Lung microvascular endothelial cell (primary cell): ENCODE measurements around the gene TNNC2. TPM values are rescaled to one million over a fixed set of nuclear protein-coding genes. Genes with fewer than 3 reads are reported as not detected.

ENCODE experiments used
- DNase-seq, 2 donors: peaks; one replicate each; pipeline versions ENCODE4 v3.0.0 to v3.0.0-alpha.2; 2010; ENCODE audit warnings: low read depth in 2 of 2
- total RNA-seq: library from RNA; depleted of rRNA; stranded (reverse); fragments of >200 nt; gene quantifications from 2 replicates; pipeline ENCODE4 v1.2.1, GENCODE V29; 2014

Gene TNNC2
- total RNA-seq, 1 donor from 2014 or later, result not detected

DNA sequence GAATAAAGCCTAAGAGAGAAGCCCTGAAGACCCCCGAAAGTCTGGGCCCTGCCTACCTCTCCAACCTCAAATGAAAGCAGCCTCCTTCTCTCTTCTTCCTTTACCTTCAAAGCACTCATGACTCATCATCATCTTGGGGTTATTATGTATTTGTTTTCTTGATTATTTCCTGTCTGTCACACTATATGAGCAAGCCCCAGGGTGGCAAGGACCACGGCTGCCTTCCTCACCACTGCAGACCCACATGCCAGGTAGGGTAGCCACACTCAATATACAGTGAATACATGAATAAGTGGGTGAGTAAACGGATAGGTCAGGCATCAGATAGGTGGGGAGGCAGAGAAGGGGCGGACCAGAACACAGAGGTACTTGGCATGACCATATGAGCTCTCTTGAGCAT lies 44.2 kb downstream of the TNNC2 start:
- DNase-seq, result no peak

DNA sequence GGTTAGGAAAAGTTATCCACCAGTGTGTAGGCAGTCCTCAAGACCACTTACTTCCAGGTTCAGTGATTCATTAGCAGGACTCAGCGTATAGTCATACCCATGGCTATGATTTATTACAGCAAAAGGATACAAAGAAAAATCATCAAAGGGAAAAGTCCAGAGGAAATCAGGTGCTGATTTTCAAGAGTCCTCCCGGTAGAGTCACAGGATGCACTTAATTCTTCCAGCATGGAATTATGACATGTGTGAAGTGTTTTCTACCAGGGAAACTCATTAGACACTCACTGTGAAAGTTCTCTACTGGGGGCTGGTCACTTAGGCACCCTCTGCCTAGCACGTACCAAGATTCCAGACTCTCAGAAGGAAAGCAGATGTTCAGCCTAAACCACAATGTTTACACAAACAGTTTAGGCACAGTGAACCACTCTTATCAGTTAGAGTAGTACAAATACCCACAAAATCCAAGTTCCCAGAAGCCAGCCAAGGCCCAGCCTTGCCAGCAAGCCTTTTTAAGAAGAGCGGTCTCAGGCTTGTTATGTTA lies 45.7 kb downstream of the TNNC2 start:
- DNase-seq, result peak in 1 of 2 donors; percentile 75

GRCh38 chr20:45780159-45780558 lies 47.0 kb downstream of the TNNC2 start:
- no peak for DNase-seq

GRCh38 chr20:45779011-45779915 lies 47.8 kb downstream of the TNNC2 start:
- peak; percentile 20 to 95 for DNase-seq

- DNase-seq, result no peak
These were observed 50.2 kb downstream of the TNNC2 start for GRCh38 chr20:45776931-45777330.

DNA sequence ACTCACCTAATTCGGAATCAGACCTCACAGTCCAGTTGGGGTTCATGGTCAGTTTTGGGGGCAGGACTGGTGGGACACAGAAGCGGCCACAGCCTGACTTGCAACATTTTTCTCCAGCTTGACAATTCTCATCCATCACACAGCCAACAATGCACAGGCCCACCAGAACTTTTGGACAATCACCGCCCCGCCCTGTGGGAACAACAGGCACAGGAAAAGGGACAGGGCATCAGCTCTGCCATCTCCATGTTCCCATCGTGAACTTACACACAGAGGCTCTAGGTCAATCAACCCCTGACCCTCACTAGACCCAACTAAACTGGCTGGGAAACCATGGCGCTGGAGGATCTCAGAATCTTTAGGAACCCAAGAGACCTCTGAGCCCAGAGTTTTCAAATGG lies 51.7 kb downstream of the TNNC2 start:
- no peak for DNase-seq

DNA sequence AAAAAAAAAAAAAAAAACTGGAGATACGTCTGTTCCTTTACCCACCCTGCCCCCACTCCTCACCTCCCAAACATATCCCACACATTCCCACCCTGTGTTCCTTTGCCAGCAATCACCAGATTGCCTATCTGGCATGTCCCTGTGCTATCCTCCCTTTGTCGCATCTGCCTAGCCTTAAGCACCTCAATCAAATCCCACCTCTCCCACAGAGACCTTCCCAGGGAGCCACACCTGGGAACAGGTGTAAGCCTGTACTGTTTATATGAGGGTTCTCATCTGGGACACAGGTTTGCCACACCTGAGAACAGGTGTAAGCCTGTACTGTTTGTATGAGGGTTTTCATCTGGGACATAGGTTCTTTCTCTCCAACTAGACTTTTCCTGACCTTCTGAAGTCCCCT lies 52.2 kb downstream of the TNNC2 start:
- DNase-seq, result no peak

Other genes with a start within 250 kb of the TNNC2 start
- not detected in 2 replicates for gene WFDC8, start 248.0 kb downstream of the TNNC2 start, total RNA-seq
- gene WFDC10A, start 197.6 kb downstream of the TNNC2 start, total RNA-seq, result not detected in 2 replicates
- gene WFDC9, start 196.0 kb downstream of the TNNC2 start, total RNA-seq, result not detected in 2 replicates
- gene WFDC11, start 157.1 kb downstream of the TNNC2 start, total RNA-seq, result not detected in 2 replicates
- gene WFDC13, start 125.3 kb downstream of the TNNC2 start, total RNA-seq, result not detected in 2 replicates
- not detected in 2 replicates for gene WFDC10B, start 122.3 kb downstream of the TNNC2 start, total RNA-seq
- gene SPINT4, start 105.0 kb downstream of the TNNC2 start, total RNA-seq, result not detected in 2 replicates
- not detected in 2 replicates for gene WFDC3, start 35.4 kb downstream of the TNNC2 start, total RNA-seq
- gene DNTTIP1, start 35.4 kb downstream of the TNNC2 start, total RNA-seq, result 14.4 and 15.1 TPM in 2 replicates
- 4.2 and 10.7 TPM in 2 replicates for gene UBE2C, start 14.7 kb downstream of the TNNC2 start, total RNA-seq
- 9.4 and 11.9 TPM in 2 replicates for gene SNX21, start 6.5 kb upstream of the TNNC2 start, total RNA-seq
- 25.7 and 35.3 TPM in 2 replicates for gene ACOT8, start 30.1 kb upstream of the TNNC2 start, total RNA-seq
- gene ZSWIM3, start 30.3 kb upstream of the TNNC2 start, total RNA-seq, result 5.0 and 7.9 TPM in 2 replicates
- 2.4 and 4.0 TPM in 2 replicates for gene ZSWIM1, start 53.9 kb upstream of the TNNC2 start, total RNA-seq
- gene SPATA25, start 60.3 kb upstream of the TNNC2 start, total RNA-seq, result 0.44 and 0.79 TPM in 2 replicates
- gene NEURL2, start 63.9 kb upstream of the TNNC2 start, total RNA-seq, result 2.2 and 3.0 TPM in 2 replicates
- 40.8 and 64.1 TPM in 2 replicates for gene CTSA, start 64.0 kb upstream of the TNNC2 start, total RNA-seq
- gene PLTP, start 84.8 kb upstream of the TNNC2 start, total RNA-seq, result 4.4 and 4.8 TPM in 2 replicates
- 7.8 and 9.5 TPM in 2 replicates for gene PCIF1, start 107.4 kb upstream of the TNNC2 start, total RNA-seq
- 4.4 and 8.9 TPM in 2 replicates for gene ZNF335, start 144.9 kb upstream of the TNNC2 start, total RNA-seq
- under 0.01 TPM in 1 of 2 replicates, not detected in the other for gene MMP9, start 181.6 kb upstream of the TNNC2 start, total RNA-seq
- 0.20 and 0.44 TPM in 2 replicates for gene SLC12A5, start 201.9 kb upstream of the TNNC2 start, total RNA-seq